Karpas-422 (cell line): Measurements from ENCODE around the gene ARHGAP12. TPM values are rescaled to one million over a fixed set of nuclear protein-coding genes. Genes with fewer than 3 reads are reported as not detected.
"Not testable (repeated sequence)": the region's sequence is repeated elsewhere in the genome, so short reads cannot be mapped to it uniquely, and the experiment has no call there.

Source experiments
- DNase-seq: peaks from one replicate; pipeline ENCODE4 v3.0.0-alpha.2; 2015
- H2AFZ ChIP-seq: fragments of 200-600 bp; sonication (generic); 2 replicates; pipeline ENCODE4 v1.6.1; 2014; ENCODE audit warnings: antibody characterized with exemption, low read length, mixed read lengths
- H3K27ac ChIP-seq: fragments of 200-600 bp; sonication (generic); 2 replicates; pipeline ENCODE4 v1.5.1; 2014; ENCODE audit warnings: mild to moderate bottlenecking, low read length, moderate library complexity
- H3K27me3 ChIP-seq: fragments of 200-600 bp; sonication (generic); 2 replicates; pipeline ENCODE4 v1.6.1; 2014; ENCODE audit warnings: low read length, mixed read lengths
- H3K36me3 ChIP-seq: fragments of 200-600 bp; sonication (generic); 2 replicates; pipeline ENCODE4 v1.6.1; 2014; ENCODE audit warnings: low read length, mixed read lengths; ENCODE audit not compliant: insufficient read depth
- H3K4me1 ChIP-seq: fragments of 200-600 bp; sonication (generic); 2 replicates; pipeline ENCODE4 v1.6.1; 2014; ENCODE audit warnings: mild to moderate bottlenecking, low read length, mixed read lengths
- H3K4me2 ChIP-seq: fragments of 200-600 bp; sonication (generic); 2 replicates; pipeline ENCODE4 v1.6.1; 2014; ENCODE audit warnings: low read length, low read depth, mild to moderate bottlenecking; ENCODE audit not compliant: poor library complexity, severe bottlenecking
- H3K4me3 ChIP-seq: fragments of 200-600 bp; sonication (generic); 2 replicates; pipeline ENCODE4 v1.5.1; 2014; ENCODE audit warnings: mild to moderate bottlenecking, antibody characterized with exemption, low read length, mixed read lengths
- H3K79me2 ChIP-seq: fragments of 200-600 bp; sonication (generic); 2 replicates; pipeline ENCODE4 v1.6.1; 2014; ENCODE audit warnings: mild to moderate bottlenecking, low read length, mixed read lengths
- H3K9ac ChIP-seq: fragments of 200-600 bp; sonication (generic); 2 replicates; pipeline ENCODE4 v1.6.0; 2014; ENCODE audit warnings: low read length
- H3K9me2 ChIP-seq: fragments of 200-600 bp; sonication (generic), shearing (Covaris generic); replicated peaks from 2 replicates; pipeline ENCODE4 v1.6.0; 2014; ENCODE audit warnings: mild to moderate bottlenecking, low read length, moderate library complexity; ENCODE audit not compliant: insufficient read depth
- H3K9me3 ChIP-seq: fragments of 300-700, 200-600 bp; sonication (generic); 2 replicates; pipeline ENCODE4 v1.6.1; 2014; ENCODE audit warnings: low read length, mixed read lengths
- H4K20me1 ChIP-seq: fragments of 200-600 bp; sonication (generic); 2 replicates; pipeline ENCODE4 v1.6.1; 2014; ENCODE audit warnings: mild to moderate bottlenecking, antibody characterized with exemption, low read length, low read depth; ENCODE audit not compliant: insufficient read depth
- total RNA-seq: library from RNA; depleted of rRNA; stranded (reverse); fragments of >200 nt; shearing (Covaris generic); gene quantifications from 2 replicates; pipeline ENCODE4 v1.2.3, GENCODE V29; 2014; ENCODE audit warnings: low replicate concordance

ARHGAP12 gene
- total RNA-seq, 1 experiment from 2014 or later: 15.0 TPM

DNA sequence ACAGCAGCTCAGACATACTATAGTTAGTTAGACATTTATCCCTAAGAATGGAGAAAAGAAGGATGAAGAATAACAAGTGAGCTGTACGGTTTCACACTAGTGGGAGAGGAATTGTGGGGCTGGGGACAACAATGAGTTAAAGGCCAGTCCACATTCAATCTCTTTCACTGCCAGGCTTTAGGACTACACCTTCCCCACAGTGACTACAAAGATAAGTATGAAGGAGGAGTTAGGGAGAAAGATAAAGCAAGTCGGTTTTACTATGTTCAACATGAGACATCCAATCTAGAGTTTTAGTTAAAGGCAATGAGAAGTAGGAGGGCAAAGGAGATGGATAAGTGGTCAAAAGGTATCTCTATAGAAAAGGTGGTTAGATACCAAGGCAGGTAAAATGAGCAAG is 16.3 kb downstream of the ARHGAP12 start:
- Histone ChIP-seq H3K9ac (no peak overlapping the region), H3K79me2 (no peaks in the 10 kb centered on the region)

DNA sequence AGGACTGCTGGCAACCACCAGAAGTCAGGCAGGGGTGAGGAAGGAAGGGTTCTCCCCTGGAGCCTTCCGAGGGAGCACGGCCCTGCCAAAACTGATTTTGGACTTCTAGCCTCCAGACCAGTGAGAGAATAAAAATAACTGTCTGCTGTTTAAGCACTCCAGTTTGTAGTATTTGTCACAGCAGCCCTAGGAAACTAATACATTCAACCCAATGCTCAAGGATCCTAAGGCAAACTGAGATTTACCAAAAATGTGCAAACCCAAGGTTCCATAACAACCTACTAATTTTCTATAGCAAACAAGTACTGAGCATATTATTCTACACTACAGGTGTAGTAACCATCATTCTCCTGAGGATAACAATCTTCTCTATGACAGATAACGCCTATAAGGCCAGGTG is 18.6 kb downstream of the ARHGAP12 start:
- H3K27me3 ChIP-seq: no peaks in the 10 kb centered on the region
- H3K9ac ChIP-seq: no peak overlapping the region
- H4K20me1 ChIP-seq: peaks cover 48% of the 10 kb centered on the region
- H2AFZ ChIP-seq: no peak overlapping the region
- no peaks in the 10 kb centered on the region for H3K9me3 ChIP-seq
- no peaks in the 10 kb centered on the region for H3K9me2 ChIP-seq
- H3K79me2 ChIP-seq: no peaks in the 10 kb centered on the region
- H3K27ac ChIP-seq: no peak overlapping the region
- no peak overlapping the region for H3K4me3 ChIP-seq
- DNase-seq: no peak
- H3K4me2 ChIP-seq: no peak overlapping the region
- H3K36me3 ChIP-seq: no peaks in the 10 kb centered on the region
- peaks cover 9% of the 10 kb centered on the region for H3K4me1 ChIP-seq

More for the DNA sequence above, 16.3 kb downstream of the ARHGAP12 start:
- no peaks in the 10 kb centered on the region for H3K9me3 ChIP-seq
- no peaks in the 10 kb centered on the region for H3K27me3 ChIP-seq
- H3K9me2 ChIP-seq: no peaks in the 10 kb centered on the region
- H4K20me1 ChIP-seq: peaks cover 56% of the 10 kb centered on the region
- H3K4me3 ChIP-seq: no peak overlapping the region
- no peak overlapping the region for H3K4me2 ChIP-seq
- no peak overlapping the region for H2AFZ ChIP-seq
- DNase-seq: no peak
- H3K36me3 ChIP-seq: no peaks in the 10 kb centered on the region
- H3K4me1 ChIP-seq: peaks cover 9% of the 10 kb centered on the region
- H3K27ac ChIP-seq: no peak overlapping the region

GRCh38 chr10:31908157-31908556 is 20.5 kb downstream of the ARHGAP12 start:
- H4K20me1 ChIP-seq: peaks cover 35% of the 10 kb centered on the region; the same call in 1 of the 2 replicates
- H3K36me3 ChIP-seq: no peaks in the 10 kb centered on the region
- 0 out of 2 replicates have a peak, but pooled peaks cover 3% of the 10 kb centered on the region for H3K4me1 ChIP-seq
- no peak overlapping the region for H2AFZ ChIP-seq
- DNase-seq: no peak
- H3K9me3 ChIP-seq: no peaks in the 10 kb centered on the region
- H3K27ac ChIP-seq: no peak overlapping the region
- no peaks in the 10 kb centered on the region for H3K9me2 ChIP-seq
- H3K27me3 ChIP-seq: no peaks in the 10 kb centered on the region
- no peak overlapping the region for H3K4me2 ChIP-seq
- no peaks in the 10 kb centered on the region for H3K79me2 ChIP-seq
- H3K4me3 ChIP-seq: no peak overlapping the region
- H3K9ac ChIP-seq: no peak overlapping the region

GRCh38 chr10:31906039-31906438 is 22.6 kb downstream of the ARHGAP12 start:
- no peak for DNase-seq
- Histone ChIP-seq H3K36me3 (no peaks in the 10 kb centered on the region), H3K9ac (no peak overlapping the region), H3K4me3 (no peak overlapping the region), H3K4me1 (0 out of 2 replicates have a peak, but pooled peaks cover 3% of the 10 kb centered on the region), H4K20me1 (peaks cover 26% of the 10 kb centered on the region; the same call in 1 of the 2 replicates), H3K27ac (no peak overlapping the region), H3K9me3 (no peaks in the 10 kb centered on the region), H2AFZ (no peak overlapping the region), H3K27me3 (no peaks in the 10 kb centered on the region), H3K79me2 (no peaks in the 10 kb centered on the region), H3K4me2 (no peak overlapping the region), H3K9me2 (no peaks in the 10 kb centered on the region)

DNA sequence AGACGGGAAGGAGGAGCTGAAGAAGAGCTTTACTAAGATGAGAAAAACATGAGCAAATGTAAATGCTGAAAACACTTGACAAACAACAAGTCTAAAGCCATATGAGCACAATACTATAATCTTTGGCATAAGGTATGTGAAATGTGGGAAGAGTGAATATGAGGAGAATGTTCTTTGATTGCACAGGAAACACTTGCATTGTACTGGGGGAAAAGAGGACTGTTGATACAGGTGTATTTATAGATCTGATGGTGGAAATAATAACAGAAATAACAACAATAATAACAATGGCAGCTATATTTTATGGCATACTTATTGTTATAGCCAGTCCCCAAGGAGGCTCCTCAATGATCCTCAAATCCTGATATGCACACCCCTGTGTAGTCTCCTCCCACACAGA is 23.0 kb downstream of the ARHGAP12 start:
- Histone ChIP-seq H3K27me3 (no peaks in the 10 kb centered on the region), H3K9me2 (no peaks in the 10 kb centered on the region), H3K4me1 (0 out of 2 replicates have a peak, but pooled peaks cover 3% of the 10 kb centered on the region), H4K20me1 (peaks cover 26% of the 10 kb centered on the region; the same call in 1 of the 2 replicates), H3K9me3 (no peaks in the 10 kb centered on the region), H3K79me2 (no peaks in the 10 kb centered on the region), H2AFZ (no peak overlapping the region), H3K27ac (no peak overlapping the region), H3K36me3 (no peaks in the 10 kb centered on the region), H3K9ac (no peak overlapping the region), H3K4me3 (no peak overlapping the region), H3K4me2 (no peak overlapping the region)
- no peak for DNase-seq

DNA sequence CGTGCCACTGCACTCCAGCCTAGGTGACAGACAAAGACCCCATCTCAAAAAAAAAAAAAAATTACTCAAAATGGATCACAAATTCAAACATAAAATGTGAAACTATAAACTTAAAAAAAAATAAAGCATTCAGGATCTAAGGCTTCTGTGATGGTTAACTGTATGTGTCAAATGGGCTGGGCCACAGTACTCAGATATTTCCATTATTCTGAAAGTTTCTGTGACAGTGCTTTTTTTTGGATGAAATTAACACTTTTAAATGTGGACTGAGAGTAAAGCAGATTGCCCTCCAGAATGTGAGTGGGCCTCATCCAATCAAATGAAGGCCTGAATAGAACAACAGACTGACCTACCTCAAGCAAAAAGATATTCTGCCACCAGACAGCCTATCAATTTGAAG is 26.0 kb downstream of the ARHGAP12 start:
- Histone ChIP-seq H4K20me1 (peaks cover 12% of the 10 kb centered on the region), H3K27me3 (no peaks in the 10 kb centered on the region), H2AFZ (no peak overlapping the region), H3K9me3 (no peaks in the 10 kb centered on the region), H3K36me3 (no peaks in the 10 kb centered on the region), H3K9ac (no peak overlapping the region), H3K4me3 (no peak overlapping the region), H3K4me1 (peaks cover 13% of the 10 kb centered on the region), H3K4me2 (no peak overlapping the region), H3K9me2 (no peaks in the 10 kb centered on the region), H3K27ac (no peak overlapping the region), H3K79me2 (no peaks in the 10 kb centered on the region)
- no peak for DNase-seq

- no peaks in the 10 kb centered on the region for H3K27me3 ChIP-seq
- no peaks in the 10 kb centered on the region for H3K36me3 ChIP-seq
- no peak overlapping the region for H3K4me3 ChIP-seq
- DNase-seq: no peak
- peaks cover 16% of the 10 kb centered on the region for H4K20me1 ChIP-seq
- no peak overlapping the region for H3K9ac ChIP-seq
- H3K4me2 ChIP-seq: peak overlapping the region; percentile 44
- H3K4me1 ChIP-seq: peaks cover 20% of the 10 kb centered on the region
- no peak overlapping the region for H3K27ac ChIP-seq
- no peaks in the 10 kb centered on the region for H3K9me2 ChIP-seq
- H2AFZ ChIP-seq: no peak overlapping the region
- no peaks in the 10 kb centered on the region for H3K79me2 ChIP-seq
- no peaks in the 10 kb centered on the region for H3K9me3 ChIP-seq
Measured at GRCh38 chr10:31897506-31897905, 31.1 kb downstream of the ARHGAP12 start.

DNA sequence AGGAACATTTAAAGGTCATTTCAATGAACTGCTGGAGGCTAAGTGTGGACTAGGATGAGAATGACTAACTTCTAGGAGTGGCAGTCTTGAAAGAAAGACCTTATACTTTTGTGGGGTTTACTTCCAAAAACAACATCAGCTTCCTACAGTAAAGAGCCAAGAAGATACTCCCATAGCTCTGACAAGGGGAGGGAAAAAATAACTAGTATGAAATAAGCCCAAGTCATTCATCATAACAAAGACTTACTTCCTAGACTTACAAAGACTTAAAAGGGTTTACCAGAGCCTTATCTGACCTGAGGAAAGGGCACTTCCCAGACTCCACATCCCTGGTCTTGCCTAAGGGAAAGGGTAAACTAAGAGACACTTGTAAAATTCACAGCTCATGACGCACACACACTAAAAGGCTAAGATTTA is 31.7 kb downstream of the ARHGAP12 start:
- Histone ChIP-seq H3K4me1 (peaks cover 20% of the 10 kb centered on the region), H3K9ac (no peak overlapping the region), H3K9me3 (no peaks in the 10 kb centered on the region), H3K36me3 (no peaks in the 10 kb centered on the region), H2AFZ (no peak overlapping the region), H3K27me3 (no peaks in the 10 kb centered on the region), H3K27ac (no peak overlapping the region), H4K20me1 (peaks cover 16% of the 10 kb centered on the region), H3K4me3 (no peak overlapping the region), H3K9me2 (no peaks in the 10 kb centered on the region), H3K79me2 (no peaks in the 10 kb centered on the region), H3K4me2 (no peak overlapping the region)
- DNase-seq: no peak

DNA sequence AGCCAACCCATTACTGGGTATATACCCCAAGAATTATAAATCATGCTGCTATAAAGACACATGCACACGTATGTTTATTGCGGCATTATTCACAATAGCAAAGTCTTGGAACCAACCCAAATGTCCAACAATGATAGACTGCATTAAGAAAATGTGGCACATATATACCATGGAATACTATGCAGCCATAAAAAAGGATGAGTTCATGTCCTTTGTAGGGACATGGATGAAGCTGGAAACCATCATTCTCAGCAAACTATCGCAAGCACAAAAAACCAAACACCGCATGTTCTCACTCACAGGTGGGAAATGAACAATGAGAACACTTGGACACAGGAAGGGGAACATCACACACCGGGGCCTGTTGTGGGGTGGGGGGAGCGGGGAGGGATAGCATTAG is 32.9 kb downstream of the ARHGAP12 start:
- H4K20me1 ChIP-seq: peaks cover 16% of the 10 kb centered on the region
- not testable (repeated sequence) for H3K79me2 ChIP-seq

More for the DNA sequence above, 32.9 kb downstream of the ARHGAP12 start:
- not testable (repeated sequence) for H3K36me3 ChIP-seq, H3K4me3 ChIP-seq, DNase-seq, H2AFZ ChIP-seq, H3K27ac ChIP-seq, H3K9ac ChIP-seq, H3K9me3 ChIP-seq, H3K9me2 ChIP-seq, H3K4me2 ChIP-seq, H3K27me3 ChIP-seq
- peaks cover 20% of the 10 kb centered on the region for H3K4me1 ChIP-seq
